Subcutaneous adipose tissue (tissue), 4 donors: ENCODE measurements around the gene TMEM107. TPM values are rescaled to one million over a fixed set of nuclear protein-coding genes. Genes with fewer than 3 reads are reported as not detected.

Source experiments
- CTCF ChIP-seq: fragments of 450-650 bp; IDR thresholded peaks from one replicate; pipeline ENCODE4 v1.5.1; 2016; ENCODE audit warnings: low read depth, mild to moderate bottlenecking, control low read depth, antibody characterized with exemption, moderate library complexity
- total RNA-seq, 4 donors: library from RNA; depleted of rRNA; stranded (reverse); fragments of >200 nt; gene quantifications; one replicate each; pipeline ENCODE4 v1.1.0, GENCODE V29; 2016

Gene TMEM107
- total RNA-seq, 4 donors from 2014 or later, result 14.3 to 23.8 (median 20.4) TPM

GRCh38 chr17:8149419-8150193 lies 26.6 kb downstream of the TMEM107 start:
- no peak for TF ChIP-seq CTCF

- no peak for TF ChIP-seq CTCF
Measured at GRCh38 chr17:8148560-8148959, 27.6 kb downstream of the TMEM107 start.

GRCh38 chr17:8147805-8148404 lies 28.3 kb downstream of the TMEM107 start:
- no peak for TF ChIP-seq CTCF

GRCh38 chr17:8147141-8147804 lies 28.9 kb downstream of the TMEM107 start:
- no peak for TF ChIP-seq CTCF

GRCh38 chr17:8146381-8147140 lies 29.6 kb downstream of the TMEM107 start:
- TF ChIP-seq CTCF, result no peak

- TF ChIP-seq CTCF, result no peak
Measured at GRCh38 chr17:8145811-8146210, 30.4 kb downstream of the TMEM107 start.
